ENCODE results near the gene WASL. TPM values are rescaled to one million over a fixed set of nuclear protein-coding genes. Genes with fewer than 3 reads are reported as not detected.

The WASL gene
- total RNA-seq, 1 experiment from 2014 or later = 39.3 TPM

DNA sequence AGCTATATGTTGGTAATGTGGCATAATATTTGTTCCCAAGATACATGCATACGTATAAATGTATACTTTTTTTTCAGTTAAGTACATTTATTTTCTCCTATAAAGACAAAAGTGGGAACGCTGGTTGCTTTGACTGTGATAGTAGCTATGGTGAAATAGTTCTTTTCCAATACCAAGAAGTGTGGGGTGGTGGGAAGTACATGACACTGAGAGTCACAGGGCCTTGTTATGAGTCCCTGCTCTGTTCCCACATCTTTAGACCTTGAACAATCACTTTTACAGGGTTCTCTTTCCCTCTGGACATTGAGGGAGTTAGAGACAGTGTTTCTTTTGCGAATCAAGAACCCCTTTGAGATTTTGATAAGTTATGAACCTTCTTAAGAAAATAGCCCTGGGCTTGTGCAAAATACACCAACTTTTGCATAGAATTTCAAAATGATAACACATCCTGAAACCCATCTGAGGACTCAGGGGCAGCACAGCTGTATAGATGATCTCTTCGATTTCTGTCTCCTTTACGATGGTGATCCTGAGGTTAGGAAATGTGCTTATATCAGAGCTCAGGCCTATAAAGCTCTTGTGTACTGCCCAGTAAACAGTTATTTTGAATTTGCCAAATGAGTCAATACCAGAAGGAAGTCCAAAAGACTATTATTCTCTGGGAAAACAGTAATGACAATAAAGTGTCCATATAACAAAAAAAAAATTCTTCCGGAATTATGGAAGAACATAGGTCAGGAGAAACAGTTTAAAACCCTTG is 92.1 kb downstream of the WASL start:
- H3K9me3 Mint-ChIP-seq = no peaks in the 10 kb centered on the region
- TF ChIP-seq CTCF (conservative IDR thresholded peaks at IDR 0.05) = no peak
- no peaks in the 10 kb centered on the region for H3K79me2 ChIP-seq (ENCODE audit: insufficient read depth, low read length)
- no peak overlapping the region for H3K18ac ChIP-seq (ENCODE audit: insufficient read length, low read depth, low read length)
- H2BK15ac ChIP-seq (ENCODE audit: low read depth, low read length) = no peak overlapping the region
- WGBS (ENCODE audit: extremely low coverage, insufficient read length, low lambda C conversion rate) = no CpG with 5 or more reads among the region's 6 CpGs
- no peaks in the 10 kb centered on the region for H3K4me1 ChIP-seq (ENCODE audit: insufficient read depth, low read length)
- H2AK5ac ChIP-seq (ENCODE audit: insufficient read length, low read length) = no peak overlapping the region
- H2BK120ac ChIP-seq (ENCODE audit: low read depth, low read length, poor library complexity, severe bottlenecking) = no peak overlapping the region
- H4K20me1 ChIP-seq (ENCODE audit: control insufficient read depth, insufficient read depth, insufficient read length) = no peaks in the 10 kb centered on the region
- H3K23me2 ChIP-seq (ENCODE audit: insufficient read length, low read depth, low read length, poor library complexity, severe bottlenecking) = no peaks in the 10 kb centered on the region
- DNase-seq = no peak
- H2BK12ac ChIP-seq (ENCODE audit: insufficient read length, low read depth, low read length) = no peak overlapping the region
- H3K27ac Mint-ChIP-seq = no peak overlapping the region
- no peaks in the 10 kb centered on the region for H3K27me3 ChIP-seq (ENCODE audit: insufficient read depth, low read length)
- H3K4me3 Mint-ChIP-seq = no peak overlapping the region
- no peak overlapping the region for H3T11ph ChIP-seq (ENCODE audit: low read length)
- no peak overlapping the region for H3K9ac ChIP-seq (ENCODE audit: extremely low read depth, insufficient read length, low read length)
- H4K91ac ChIP-seq (ENCODE audit: insufficient read length, low read depth, low read length) = no peak overlapping the region
- H3K27me3 Mint-ChIP-seq (ENCODE audit: low read depth) = no peaks in the 10 kb centered on the region
- H4K5ac ChIP-seq (ENCODE audit: insufficient read length, low read depth, low read length) = no peak overlapping the region
- H3K4me1 Mint-ChIP-seq = peaks cover 5 to 13% of the 10 kb centered on the region in 2 experiments
- no peak overlapping the region for H2BK5ac ChIP-seq (ENCODE audit: insufficient read length, low read length)
- no peak overlapping the region for H3K23ac ChIP-seq (ENCODE audit: insufficient read length, low read depth, low read length)
- H3K36me3 Mint-ChIP-seq (ENCODE audit: insufficient read depth in 1 of 3, low read depth in 3 of 3) = no peaks in the 10 kb centered on the region
- no peak overlapping the region for H3K27ac ChIP-seq (ENCODE audit: insufficient read length, low read depth, low read length)
- H2AFZ ChIP-seq (ENCODE audit: low read length) = no peak overlapping the region
- no peaks in the 10 kb centered on the region for H3K9me3 ChIP-seq (ENCODE audit: control insufficient read depth, low read depth, low read length)
- H3K79me1 ChIP-seq (ENCODE audit: insufficient read depth, low read depth, low read length, poor library complexity, severe bottlenecking) = no peaks in the 10 kb centered on the region
- H3K4me2 ChIP-seq (ENCODE audit: insufficient read depth, insufficient read length, low read length) = no peak overlapping the region
- no peak overlapping the region for H4K8ac ChIP-seq (replicated peaks; ENCODE audit: insufficient read length, low read depth, low read length)
- H3K14ac ChIP-seq (ENCODE audit: insufficient read depth, low read length) = no peak overlapping the region
- H2BK20ac ChIP-seq (ENCODE audit: low read depth, low read length, poor library complexity, severe bottlenecking) = no peak overlapping the region
- no peak overlapping the region for H3K4ac ChIP-seq (ENCODE audit: low read depth, low read length)
- no peak overlapping the region for H3K56ac ChIP-seq (ENCODE audit: insufficient read length, low read depth, low read length)
